ENCODE data around the gene MTO1.

Gene MTO1

GRCh38 chr6:73519926-73520687 is 58.6 kb downstream of the MTO1 start:
- peak; percentile 42 for DNase-seq (ENCODE audit: low read depth)
- TF ChIP-seq CTCF (IDR thresholded peaks at IDR 0.05; ENCODE audit: low read depth, low read length, missing control alignments), result no peak
- H3K4me3 ChIP-seq (ENCODE audit: low read depth, low read length), result peak overlapping the region; percentile 100
- in situ Hi-C loops (cut with HindIII; ENCODE audit: low sequenced_read_pairs), result loop anchor here (5.0 kb wide), 2 partner anchors 52 to 97 kb away; no protein-coding TSS in a partner anchor

- peak within 1 kb of the TSS; percentile 100 for H3K4me3 ChIP-seq (ENCODE audit: low read depth, low read length)
- no peak for TF ChIP-seq CTCF (IDR thresholded peaks at IDR 0.05; ENCODE audit: low read depth, low read length, missing control alignments)
- DNase-seq (ENCODE audit: low read depth), result peak; percentile 100
- in situ Hi-C loops (cut with HindIII; ENCODE audit: low sequenced_read_pairs), result no loop called here
Observed at GRCh38 chr6:73520688-73521350, 59.3 kb downstream of the MTO1 start, which contains the start of gene EEF1A1. EEF1A1 (minus strand) TSS chr6:73521032; CDS start chr6:73520026, 1,006 bp downstream.

- DNase-seq (ENCODE audit: low read depth), result peak; percentile 69
- peak overlapping the region; percentile 100 for H3K4me3 ChIP-seq (ENCODE audit: low read depth, low read length)
- in situ Hi-C loops (cut with HindIII; ENCODE audit: low sequenced_read_pairs), result no loop called here
- TF ChIP-seq CTCF (IDR thresholded peaks at IDR 0.05; ENCODE audit: low read depth, low read length, missing control alignments), result no peak
Observed at GRCh38 chr6:73521351-73521985, 59.9 kb downstream of the MTO1 start.

GRCh38 chr6:73523434-73524123 is 62.0 kb downstream of the MTO1 start:
- in situ Hi-C loops (cut with HindIII; ENCODE audit: low sequenced_read_pairs), result no loop called here
- H3K4me3 ChIP-seq (ENCODE audit: low read depth, low read length), result peak overlapping the region; percentile 50
- no peak for TF ChIP-seq CTCF (IDR thresholded peaks at IDR 0.05; ENCODE audit: low read depth, low read length, missing control alignments)
- no peak for DNase-seq (ENCODE audit: low read depth)

GRCh38 chr6:73525546-73526330 is 64.2 kb downstream of the MTO1 start:
- H3K4me3 ChIP-seq (ENCODE audit: low read depth, low read length), result no peak overlapping the region
- no peak for DNase-seq (ENCODE audit: low read depth)
- TF ChIP-seq CTCF (IDR thresholded peaks at IDR 0.05; ENCODE audit: low read depth, low read length, missing control alignments), result no peak
- in situ Hi-C loops (cut with HindIII; ENCODE audit: low sequenced_read_pairs), result no loop called here
